Glutamatergic neuron (in vitro differentiated cells): Measurements from ENCODE around the gene TSPYL1. TPM values are rescaled to one million over a fixed set of nuclear protein-coding genes. Genes with fewer than 3 reads are reported as not detected.
"Not testable (repeated sequence)": the region's sequence is repeated elsewhere in the genome, so short reads cannot be mapped to it uniquely, and the experiment has no call there.

ENCODE experiments used
- DNase-seq: peaks from one replicate; pipeline ENCODE4 v3.0.0; 2022
- H3K27ac Mint-ChIP-seq: one replicate; pipeline ENCODE4 v1.8.0; 2020; ENCODE audit warnings: mild to moderate bottlenecking, mixed read lengths, inconsistent platforms; ENCODE audit not compliant: unreplicated experiment
- H3K27me3 Mint-ChIP-seq: one replicate; pipeline ENCODE4 v1.8.0; 2020; ENCODE audit warnings: mild to moderate bottlenecking, moderate library complexity, mixed read lengths, inconsistent platforms; ENCODE audit not compliant: unreplicated experiment
- H3K36me3 Mint-ChIP-seq: one replicate; pipeline ENCODE4 v1.8.0; 2020; ENCODE audit warnings: mild to moderate bottlenecking, mixed read lengths, inconsistent platforms; ENCODE audit not compliant: unreplicated experiment
- H3K4me1 Mint-ChIP-seq: one replicate; pipeline ENCODE4 v1.8.0; 2020; ENCODE audit warnings: mild to moderate bottlenecking, low read depth, mixed read lengths, inconsistent platforms; ENCODE audit not compliant: unreplicated experiment
- H3K4me3 Mint-ChIP-seq: one replicate; pipeline ENCODE4 v1.8.0; 2020; ENCODE audit warnings: mild to moderate bottlenecking, mixed read lengths, inconsistent platforms; ENCODE audit not compliant: unreplicated experiment
- H3K9me3 Mint-ChIP-seq: one replicate; pipeline ENCODE4 v1.8.0; 2020; ENCODE audit warnings: mild to moderate bottlenecking, moderate library complexity, mixed read lengths, inconsistent platforms; ENCODE audit not compliant: unreplicated experiment
- total RNA-seq: library from RNA; stranded (reverse); fragmentation: NEBNext Ultra II Directional; extraction: Animal tissue kit (Norgen Biotek cat#: 25700); gene quantifications from one replicate; pipeline ENCODE4 v1.2.1, GENCODE V29; 2021; ENCODE audit not compliant: unreplicated experiment
- TF ChIP-seq, protein P1 (sequence below): fragments of 200-600 bp; sonication (generic); IDR thresholded peaks from one replicate; pipeline ENCODE4 v1.5.0; 2021; ENCODE audit not compliant: partially characterized antibody, unreplicated experiment

The TSPYL1 gene
- total RNA-seq, 1 donor from 2014 or later, result 63.3 TPM

DNA sequence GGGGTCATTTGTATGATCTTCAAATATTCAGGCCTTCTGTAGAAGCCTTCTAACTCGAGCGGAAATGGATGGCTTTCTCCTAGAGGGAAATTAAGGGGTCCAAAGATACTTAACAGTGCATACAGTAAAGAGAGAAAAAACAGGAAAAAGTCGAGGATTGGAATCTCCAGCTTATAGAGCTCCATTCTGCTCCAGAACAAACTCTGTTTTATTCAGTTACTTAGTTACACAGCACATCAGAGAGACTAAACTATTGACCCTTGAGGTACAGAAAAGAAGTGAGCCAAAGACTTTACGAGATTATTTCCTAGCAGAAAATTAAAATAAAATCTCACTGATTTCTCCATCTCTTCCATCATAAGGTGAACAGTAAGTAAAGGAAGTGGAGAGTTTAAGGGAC lies 47.3 kb upstream of the TSPYL1 start:
- DNase-seq, result no peak
- TF ChIP-seq, protein P1, sequence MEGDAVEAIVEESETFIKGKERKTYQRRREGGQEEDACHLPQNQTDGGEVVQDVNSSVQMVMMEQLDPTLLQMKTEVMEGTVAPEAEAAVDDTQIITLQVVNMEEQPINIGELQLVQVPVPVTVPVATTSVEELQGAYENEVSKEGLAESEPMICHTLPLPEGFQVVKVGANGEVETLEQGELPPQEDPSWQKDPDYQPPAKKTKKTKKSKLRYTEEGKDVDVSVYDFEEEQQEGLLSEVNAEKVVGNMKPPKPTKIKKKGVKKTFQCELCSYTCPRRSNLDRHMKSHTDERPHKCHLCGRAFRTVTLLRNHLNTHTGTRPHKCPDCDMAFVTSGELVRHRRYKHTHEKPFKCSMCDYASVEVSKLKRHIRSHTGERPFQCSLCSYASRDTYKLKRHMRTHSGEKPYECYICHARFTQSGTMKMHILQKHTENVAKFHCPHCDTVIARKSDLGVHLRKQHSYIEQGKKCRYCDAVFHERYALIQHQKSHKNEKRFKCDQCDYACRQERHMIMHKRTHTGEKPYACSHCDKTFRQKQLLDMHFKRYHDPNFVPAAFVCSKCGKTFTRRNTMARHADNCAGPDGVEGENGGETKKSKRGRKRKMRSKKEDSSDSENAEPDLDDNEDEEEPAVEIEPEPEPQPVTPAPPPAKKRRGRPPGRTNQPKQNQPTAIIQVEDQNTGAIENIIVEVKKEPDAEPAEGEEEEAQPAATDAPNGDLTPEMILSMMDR, result no peak
- Mint-ChIP-seq H3K36me3 (no peaks in the 10 kb centered on the region), H3K27ac (no peak overlapping the region), H3K4me3 (no peak overlapping the region), H3K9me3 (no peaks in the 10 kb centered on the region), H3K27me3 (no peaks in the 10 kb centered on the region), H3K4me1 (no peaks in the 10 kb centered on the region)

DNA sequence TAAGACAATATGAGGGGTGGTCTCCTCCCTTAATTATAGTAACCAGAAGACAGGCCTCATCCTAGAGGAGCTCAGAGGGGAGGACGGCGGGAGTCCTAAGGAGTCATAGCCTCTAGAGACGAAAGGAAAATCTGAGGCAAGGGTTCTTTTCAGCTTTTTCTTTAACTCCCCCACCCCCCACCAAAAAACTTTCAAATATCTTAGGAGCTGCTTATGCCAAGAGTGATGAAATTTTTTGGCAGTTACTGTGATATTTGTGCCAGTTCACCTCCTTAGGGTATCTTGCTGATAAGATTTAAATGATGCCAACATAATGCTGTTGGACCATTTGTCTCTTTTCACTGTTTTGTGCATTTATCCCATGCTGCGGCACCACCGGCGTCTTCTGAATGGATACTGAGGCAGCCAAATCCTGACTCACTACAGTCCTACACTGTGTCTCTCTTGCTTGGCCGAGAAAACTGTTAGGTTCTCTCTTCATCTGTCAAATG lies 46.5 kb upstream of the TSPYL1 start:
- H3K4me3 Mint-ChIP-seq, result no peak overlapping the region
- no peaks in the 10 kb centered on the region for H3K36me3 Mint-ChIP-seq
- DNase-seq, result no peak
- TF ChIP-seq, protein P1, result no peak
- no peak overlapping the region for H3K27ac Mint-ChIP-seq
- no peaks in the 10 kb centered on the region for H3K4me1 Mint-ChIP-seq
- H3K27me3 Mint-ChIP-seq, result no peaks in the 10 kb centered on the region
- no peaks in the 10 kb centered on the region for H3K9me3 Mint-ChIP-seq

GRCh38 chr6:116325634-116326132 lies 46.0 kb upstream of the TSPYL1 start:
- not testable (repeated sequence) for H3K27ac Mint-ChIP-seq, H3K4me3 Mint-ChIP-seq, H3K9me3 Mint-ChIP-seq, H3K4me1 Mint-ChIP-seq, H3K27me3 Mint-ChIP-seq, H3K36me3 Mint-ChIP-seq, DNase-seq

- Mint-ChIP-seq H3K36me3 (no peaks in the 10 kb centered on the region), H3K27ac (no peak overlapping the region), H3K4me3 (no peak overlapping the region), H3K9me3 (no peaks in the 10 kb centered on the region), H3K27me3 (no peaks in the 10 kb centered on the region), H3K4me1 (no peaks in the 10 kb centered on the region)
- no peak for DNase-seq
- TF ChIP-seq, protein P1, result no peak
Observed at GRCh38 chr6:116323863-116324262, 44.1 kb upstream of the TSPYL1 start.

- H3K9me3 Mint-ChIP-seq, H3K27me3 Mint-ChIP-seq, DNase-seq, H3K27ac Mint-ChIP-seq, H3K4me3 Mint-ChIP-seq, H3K36me3 Mint-ChIP-seq, H3K4me1 Mint-ChIP-seq: not testable (repeated sequence)
Observed at GRCh38 chr6:116321933-116322332, 42.2 kb upstream of the TSPYL1 start.

DNA sequence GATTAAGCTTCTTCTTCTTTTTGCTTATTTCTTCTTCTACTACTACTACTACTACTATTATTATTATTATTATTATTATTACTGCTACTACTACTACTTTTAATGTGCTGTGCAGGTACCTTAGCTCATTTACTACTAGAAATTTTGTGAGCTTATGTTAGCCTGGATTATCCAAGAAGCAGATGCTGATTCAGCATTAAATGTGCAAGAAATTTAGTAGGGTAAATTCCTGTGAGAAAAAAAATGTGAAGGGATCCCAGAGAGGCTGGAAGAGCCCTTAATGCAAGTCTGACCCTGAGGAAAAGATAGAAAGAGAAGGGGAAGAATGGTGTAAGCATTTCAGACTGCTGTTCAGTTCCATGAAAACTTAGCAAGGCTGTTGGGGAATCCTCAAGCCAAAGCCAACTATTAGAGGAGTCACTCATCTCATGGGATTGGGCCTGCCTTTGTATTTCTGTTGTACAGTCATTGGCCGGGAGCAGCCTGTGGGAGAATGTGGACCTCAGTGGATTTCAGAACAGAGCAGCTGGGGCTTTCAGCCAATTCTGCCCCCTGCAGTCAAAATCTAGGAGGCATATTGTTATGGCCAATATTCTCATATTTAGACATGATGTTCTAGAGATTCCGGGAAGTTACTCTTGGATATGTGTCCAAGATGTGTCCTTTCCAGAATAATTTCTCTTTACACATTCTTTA lies 37.2 kb upstream of the TSPYL1 start:
- no peaks in the 10 kb centered on the region for H3K4me1 Mint-ChIP-seq
- no peaks in the 10 kb centered on the region for H3K27me3 Mint-ChIP-seq
- H3K9me3 Mint-ChIP-seq, result no peaks in the 10 kb centered on the region
- no peak overlapping the region for H3K4me3 Mint-ChIP-seq
- H3K36me3 Mint-ChIP-seq, result no peaks in the 10 kb centered on the region
- H3K27ac Mint-ChIP-seq, result no peak overlapping the region
- DNase-seq, result no peak
- TF ChIP-seq, protein P1, result no peak
